K562 (cell line): Measurements from ENCODE around the gene TFF2. TPM values are rescaled to one million over a fixed set of nuclear protein-coding genes. Genes with fewer than 3 reads are reported as not detected.

ENCODE experiments used
- ATAC-seq: fragments of 200-7000 bp; cut with Tn5 transposase; 3 replicates; pipeline ENCODE4 v1.9.1; 2020; ENCODE audit warnings: moderate library complexity
- BruUV-seq: library from RNA; stranded (reverse); fragments of 400-500 nt; replicated peaks from 2 replicates; lab custom pipeline; 2021; lab: Mats Ljungman, UMichigan
- CTCF ChIA-PET: fragments of 300-600 bp; formaldehyde crosslinking; extraction: SDS; loops from one replicate; lab custom pipeline; 2021; ENCODE audit warnings: low intra/inter-chr PET ratio; lab: Yijun Ruan, JAX
- POLR2A ChIA-PET: fragments of 300-600, 350-650 bp; sonication (Branson Sonifier 250); formaldehyde crosslinking; extraction: SDS; loops from one replicate; lab custom pipeline; 2021; ENCODE audit warnings: antibody characterized with exemption, inconsistent platforms; lab: Yijun Ruan, JAX
- DNase-seq, 4 experiments: peaks; one replicate each; pipeline versions ENCODE4 v3.0.0 to v3.0.0-alpha.2; 2011 to 2018; ENCODE audit warnings: low spot score in 3 of 4, mixed read lengths in 3 of 4; ENCODE audit errors: extremely low read depth in 1 of 4
- FAIRE-seq: peaks from 2 replicates; lab custom pipeline; 2011; peaks lifted over from hg19 to GRCh38; lab: Jason Lieb, UNC
- H2AFZ ChIP-seq: 2 replicates; pipeline ENCODE4 v1.6.0; 2011; ENCODE audit warnings: low read depth, low read length, control low read depth, inconsistent platforms
- H3K27ac ChIP-seq: fragments of 200-600 bp; 3 replicates; pipeline ENCODE4 v1.8.0; 2011; ENCODE audit warnings: low read depth, mild to moderate bottlenecking, control low read depth, inconsistent platforms, low read length, moderate library complexity, mixed read lengths; ENCODE audit errors: extremely low read depth
- H3K27me3 ChIP-seq, 2 experiments: fragments of 300-600 bp in 1 of 2; 2 replicates in 1 of 2; 3 replicates in 1 of 2; pipeline versions ENCODE4 v1.6.0 to v1.8.0; 2011; ENCODE audit warnings: inconsistent platforms in 2 of 2, low read length in 2 of 2, mild to moderate bottlenecking in 1 of 2, mixed read lengths in 1 of 2, moderate library complexity in 1 of 2; ENCODE audit not compliant: control insufficient read depth in 2 of 2, insufficient read depth in 2 of 2
- H3K36me3 ChIP-seq: fragments of 300-600 bp; 3 replicates; pipeline ENCODE4 v1.8.0; 2011; ENCODE audit warnings: mild to moderate bottlenecking, low read length, inconsistent platforms; ENCODE audit not compliant: control insufficient read depth, insufficient read depth
- H3K4me1 ChIP-seq, 2 experiments: fragments of 200-600 bp in 1 of 2; replicated peaks in 1 of 2; 2 replicates in 1 of 2; 3 replicates in 1 of 2; pipeline versions ENCODE4 v1.5.1 to v1.8.0; 2011; ENCODE audit warnings: inconsistent platforms in 2 of 2, low read length in 2 of 2, mild to moderate bottlenecking in 1 of 2, mixed read lengths in 1 of 2, moderate library complexity in 1 of 2; ENCODE audit not compliant: control insufficient read depth in 2 of 2, insufficient read depth in 2 of 2
- H3K4me2 ChIP-seq: 2 replicates; pipeline ENCODE4 v1.6.1; 2011; ENCODE audit warnings: low read length, control low read depth, inconsistent platforms, mixed read lengths; ENCODE audit not compliant: insufficient read depth
- H3K4me3 ChIP-seq: fragments of 200-600 bp; sonication (generic), shearing (Covaris generic); 2 replicates; pipeline ENCODE4 v1.5.1; 2016; ENCODE audit warnings: control low read depth, inconsistent platforms
- H3K79me2 ChIP-seq: fragments of 200-600 bp; 3 replicates; pipeline ENCODE4 v1.8.0; 2011; ENCODE audit warnings: low read length, inconsistent platforms; ENCODE audit not compliant: control insufficient read depth, insufficient read depth
- H3K9ac ChIP-seq, 2 experiments: 2 replicates each; pipeline versions ENCODE4 v1.6.0 to v1.6.1; 2011; ENCODE audit warnings: low read depth in 2 of 2, low read length in 2 of 2, control low read depth in 1 of 2, inconsistent platforms in 1 of 2, mild to moderate bottlenecking in 1 of 2, mixed read lengths in 1 of 2; ENCODE audit not compliant: insufficient read depth in 1 of 2
- H3K9me1 ChIP-seq: one replicate; pipeline ENCODE4 v1.6.0; 2011; ENCODE audit warnings: inconsistent platforms, mild to moderate bottlenecking, low read length, moderate library complexity; ENCODE audit not compliant: control insufficient read depth, insufficient read depth
- H3K9me3 ChIP-seq: replicated peaks from 2 replicates; pipeline ENCODE4 v1.5.1; 2011; ENCODE audit warnings: low read depth, low read length, inconsistent platforms; ENCODE audit not compliant: control insufficient read depth, insufficient read depth
- H4K20me1 ChIP-seq: replicated peaks from 2 replicates; pipeline ENCODE4 v1.6.1; 2011; ENCODE audit warnings: low read length, inconsistent platforms, mixed read lengths; ENCODE audit not compliant: control insufficient read depth, insufficient read depth
- BACH1 ChIP-seq: fragments of 200-800 bp; sonication (Bioruptor generic); IDR thresholded peaks from 2 replicates; pipeline ENCODE4 v1.6.1; 2016; ENCODE audit warnings: missing genetic modification characterization, missing compliant biosample characterization
- CGGBP1 ChIP-seq: fragments of 250-450 bp; sonication (Bioruptor Pico); IDR thresholded peaks from 2 replicates; pipeline ENCODE4 v1.9.0; 2021; ENCODE audit warnings: mild to moderate bottlenecking
- EHMT2 ChIP-seq: fragments of 450-650 bp; IDR thresholded peaks from 2 replicates; pipeline ENCODE4 v1.6.1; 2018; ENCODE audit warnings: antibody characterized with exemption
- FOXA1 ChIP-seq: fragments of 450-650 bp; IDR thresholded peaks from 2 replicates; pipeline ENCODE4 v1.6.1; 2016; ENCODE audit warnings: mild to moderate bottlenecking, borderline replicate concordance
- HDGF ChIP-seq: fragments of 450-650 bp; IDR thresholded peaks from 2 replicates; pipeline ENCODE4 v1.6.1; 2016
- HEY1 ChIP-seq: fragments of 250-450 bp; sonication (Bioruptor Pico); IDR thresholded peaks from 2 replicates; pipeline ENCODE4 v1.5.0; 2020; ENCODE audit warnings: mild to moderate bottlenecking, moderate library complexity, borderline replicate concordance
- HNRNPK ChIP-seq: fragments of 200-400 bp; formaldehyde crosslinking; IDR thresholded peaks from one replicate; pipeline ENCODE4 v1.6.1; 2018; ENCODE audit warnings: mild to moderate bottlenecking, low read depth, low read length; ENCODE audit not compliant: poor library complexity, severe bottlenecking
- HOXB6 ChIP-seq: fragments of 250-450 bp; sonication (Bioruptor Pico); IDR thresholded peaks from 2 replicates; pipeline ENCODE4 v1.5.1; 2022; ENCODE audit warnings: mild to moderate bottlenecking, borderline replicate concordance
- IRF1 ChIP-seq: sonication (generic); formaldehyde crosslinking; IDR thresholded peaks from 2 replicates; pipeline ENCODE4 v1.8.0; 2022; ENCODE audit warnings: missing genetic modification reagents, mild to moderate bottlenecking, borderline replicate concordance
- IRF9 ChIP-seq: fragments of 450-650 bp; IDR thresholded peaks from 2 replicates; pipeline ENCODE4 v1.6.1; 2016; ENCODE audit warnings: missing biosample characterization, missing genetic modification characterization
- MAFG ChIP-seq: fragments of 450-650 bp; conservative IDR thresholded peaks from 2 replicates; pipeline ENCODE4 v1.6.1; 2016; ENCODE audit warnings: missing genetic modification characterization, missing compliant biosample characterization
- NCOA2 ChIP-seq, 2 experiments: fragments of 450-650 bp; IDR thresholded peaks; 2 replicates each; pipeline ENCODE4 v1.6.1; 2018; ENCODE audit warnings: mild to moderate bottlenecking in 2 of 2, moderate library complexity in 1 of 2; ENCODE audit not compliant: partially characterized antibody in 2 of 2
- PREB ChIP-seq: sonication (generic); formaldehyde crosslinking; IDR thresholded peaks from 2 replicates; pipeline ENCODE4 v1.8.1; 2023; ENCODE audit warnings: mild to moderate bottlenecking, missing genetic modification reagents
- TRIM25 ChIP-seq: fragments of 450-650 bp; IDR thresholded peaks from 2 replicates; pipeline ENCODE4 v1.7.0; 2016; ENCODE audit warnings: borderline replicate concordance
- WHSC1 ChIP-seq: IDR thresholded peaks from one replicate; pipeline ENCODE4 v1.6.1; 2012; ENCODE audit warnings: low read length, control low read depth, inconsistent platforms
- ZBTB12 ChIP-seq: fragments of 250-450 bp; sonication (Bioruptor Pico); IDR thresholded peaks from 2 replicates; pipeline ENCODE4 v1.4.0; 2020
- ZNF184 ChIP-seq: sonication (generic); formaldehyde crosslinking; IDR thresholded peaks from 2 replicates; pipeline ENCODE4 v1.5.0; 2020; ENCODE audit warnings: missing genetic modification reagents
- ZNF212 ChIP-seq: fragments of 450-650 bp; formaldehyde crosslinking; IDR thresholded peaks from 2 replicates; pipeline ENCODE4 v1.4.0; 2020; ENCODE audit warnings: mild to moderate bottlenecking
- ZNF408 ChIP-seq: fragments of 250-450 bp; sonication (Bioruptor Pico); IDR thresholded peaks from 2 replicates; pipeline ENCODE4 v1.4.0; 2020; ENCODE audit warnings: low read depth, mild to moderate bottlenecking, moderate library complexity
- WGBS: fragments of 100-300 bp; shearing (Covaris generic); methylation state at CpG from one replicate; pipeline ENCODE4 v1.1.6; 2016; ENCODE audit warnings: low coverage, mixed read lengths; ENCODE audit not compliant: insufficient coverage; ENCODE audit errors: missing lambda C conversion rate; 5-methylcytosine and 5-hydroxymethylcytosine counted together
- in situ Hi-C: fragments of 300-500 bp; cut with MboI; formaldehyde crosslinking; loops from 4 replicates; pipeline ENCODE4 v1.15.0; 2018; ENCODE audit warnings: inconsistent platforms, mixed read lengths
- intact Hi-C: fragments of 100-400 bp; cut with micrococcal nuclease; formaldehyde crosslinking; loops from 2 replicates; pipeline ENCODE4 v1.14.2; 2022
- polyA plus RNA-seq, 8 experiments: library from polyadenylated mRNA; depleted of rRNA in 4 of 8; stranded (reverse) in 5 of 8; unstranded in 3 of 8; fragments of >200 nt; fragmentation: Nextera tagmentation in 2 of 8; fragmentation: Illumina TruSeq in 1 of 8; extraction: Ambion mirVana in 2 of 8; extraction: Trizol in 1 of 8; gene quantifications; 2 replicates each; pipeline versions ENCODE4 v1.2.1 to v1.2.3, GENCODE V29; 2011 to 2014; ENCODE audit warnings: inconsistent platforms in 1 of 8, missing spikeins in 1 of 8
- total RNA-seq, 7 experiments: library from RNA; depleted of rRNA in 6 of 7; stranded (reverse); fragments of >200 nt in 6 of 7; fragmentation: Illumina TruSeq in 2 of 7; extraction: Trizol in 2 of 7; gene quantifications; 2 replicates each; pipeline versions ENCODE4 v1.2.1 to v1.2.3, GENCODE V29; 2011 to 2021; ENCODE audit warnings: low replicate concordance in 1 of 7

The TFF2 gene
- total and polyA plus RNA-seq, 9 of the 15 experiments (the other 6 are each of a cell fraction or from before 2014, with no cell fraction given): not detected

GRCh38 chr21:42344631-42345030 lies 6.2 kb downstream of the TFF2 start:
- no peak overlapping the region for H3K27ac ChIP-seq
- H3K9me1 ChIP-seq: no peaks in the 10 kb centered on the region
- ChIA-PET POLR2A (no interaction called here), CTCF (no interaction called here)
- no TSS peak for BruUV-seq
- no peak for FAIRE-seq
- no peak overlapping the region for H2AFZ ChIP-seq
- peaks cover 34 to 64% of the 10 kb centered on the region in 2 experiments for H3K27me3 ChIP-seq
- ATAC-seq: no peak
- no peaks in the 10 kb centered on the region for H3K36me3 ChIP-seq
- intact Hi-C loops (no loop called here), in situ Hi-C loops (no loop called here)
- 3% methylated on average over 4 of the region's 4 CpGs for WGBS
- TF ChIP-seq IRF1 (CRISPR knock-in tag): no peak
- TF ChIP-seq NCOA2 (IDR thresholded peaks at IDR 0.05; ENCODE audit: partially characterized antibody in 2 of 2): no peak
- TF ChIP-seq WHSC1: no peak
- TF ChIP-seq CGGBP1: no peak
- TF ChIP-seq EHMT2: no peak
- no peak for TF ChIP-seq IRF9 (tag)
- TF ChIP-seq HOXB6 (CRISPR knock-in tag): no peak
- TF ChIP-seq ZNF184 (CRISPR knock-in tag): no peak
- no peak for TF ChIP-seq FOXA1
- TF ChIP-seq ZNF408 (CRISPR knock-in tag): no peak
- TF ChIP-seq ZBTB12: no peak
- no peak for TF ChIP-seq HDGF
- no peak for TF ChIP-seq PREB
- TF ChIP-seq MAFG (tag): no peak
- no peak for TF ChIP-seq HEY1
- TF ChIP-seq ZNF212 (CRISPR knock-in tag): no peak
- no peak for TF ChIP-seq BACH1 (tag)
- TF ChIP-seq TRIM25: no peak
- no peak for TF ChIP-seq HNRNPK
- H3K9me3 ChIP-seq: no peaks in the 10 kb centered on the region
- no peaks in the 10 kb centered on the region for H3K79me2 ChIP-seq
- no peak for DNase-seq
- no peak overlapping the region for H3K4me3 ChIP-seq
- no peaks in the 10 kb centered on the region for H4K20me1 ChIP-seq
- peaks cover 0 to 4% of the 10 kb centered on the region in 2 experiments; a peak in 1 of 5 replicates for H3K4me1 ChIP-seq
- no peak overlapping the region for H3K4me2 ChIP-seq
- no peak overlapping the region for H3K9ac ChIP-seq
